SK-N-SH treated with all-trans-retinoic acid at 6 μM for 48 hours (cell line): ENCODE measurements around the gene TRAIP.

Experiments
- POU6F1 ChIP-seq: fragments of 250-450 bp; sonication (Bioruptor Pico); IDR thresholded peaks from 2 replicates; pipeline ENCODE4 v1.8.0; 2021; ENCODE audit warnings: low read depth, mild to moderate bottlenecking, moderate library complexity, borderline replicate concordance
- SNAI2 ChIP-seq: fragments of 250-450 bp; sonication (Bioruptor Pico); IDR thresholded peaks from 2 replicates; pipeline ENCODE4 v1.5.0; 2020; ENCODE audit warnings: mild to moderate bottlenecking, moderate library complexity
- TF ChIP-seq, protein P1 (sequence below): fragments of 250-450 bp; sonication (Bioruptor Pico); IDR thresholded peaks from 2 replicates; pipeline ENCODE4 v1.5.1; 2020; ENCODE audit warnings: low read depth, mild to moderate bottlenecking, moderate library complexity

DNA sequence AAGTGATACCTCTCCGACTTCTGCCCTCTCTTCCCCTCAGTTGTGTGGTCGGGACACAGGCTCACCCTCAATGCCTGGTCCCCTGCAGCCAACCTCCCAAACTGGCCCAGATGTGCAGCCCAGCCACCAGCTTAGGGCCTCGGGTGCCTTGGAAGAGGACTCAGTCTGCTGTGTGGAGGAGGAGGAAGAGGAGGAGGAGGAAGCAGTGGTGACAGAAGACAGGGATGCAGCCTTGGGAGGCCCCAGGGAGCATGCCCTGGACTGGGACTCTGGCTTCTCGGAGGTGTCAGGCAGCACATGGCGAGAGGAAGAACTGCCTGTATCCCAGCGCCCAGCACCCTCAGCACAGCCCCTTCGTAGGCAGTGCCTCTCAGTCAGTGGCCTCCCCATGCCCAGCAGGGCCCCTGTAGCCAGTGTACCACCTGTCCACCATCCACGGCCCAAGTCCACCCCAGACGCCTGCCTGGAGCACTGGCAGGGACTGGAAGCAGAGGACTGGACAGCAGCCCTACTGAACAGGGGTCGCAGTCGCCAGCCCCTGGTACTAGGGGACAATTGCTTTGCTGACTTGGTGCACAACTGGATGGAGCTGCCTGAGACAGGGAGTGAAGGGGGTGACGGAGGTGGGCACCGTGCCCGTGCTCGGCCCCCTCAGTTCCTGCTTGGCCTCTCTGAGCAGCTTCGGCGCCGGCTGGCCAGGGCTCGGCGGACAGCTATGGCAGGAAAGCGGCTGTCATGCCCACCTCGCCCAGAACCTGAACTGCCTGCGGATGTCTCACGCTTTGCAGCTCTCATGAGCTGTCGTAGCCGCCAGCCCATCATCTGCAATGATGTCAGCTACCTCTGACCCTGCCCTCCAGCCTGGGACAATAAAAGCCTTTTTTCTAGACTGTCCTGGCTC, 52.0 kb downstream of the TRAIP start:
- TF ChIP-seq SNAI2 (CRISPR knock-in tag), result no peak
- TF ChIP-seq, protein P1, sequence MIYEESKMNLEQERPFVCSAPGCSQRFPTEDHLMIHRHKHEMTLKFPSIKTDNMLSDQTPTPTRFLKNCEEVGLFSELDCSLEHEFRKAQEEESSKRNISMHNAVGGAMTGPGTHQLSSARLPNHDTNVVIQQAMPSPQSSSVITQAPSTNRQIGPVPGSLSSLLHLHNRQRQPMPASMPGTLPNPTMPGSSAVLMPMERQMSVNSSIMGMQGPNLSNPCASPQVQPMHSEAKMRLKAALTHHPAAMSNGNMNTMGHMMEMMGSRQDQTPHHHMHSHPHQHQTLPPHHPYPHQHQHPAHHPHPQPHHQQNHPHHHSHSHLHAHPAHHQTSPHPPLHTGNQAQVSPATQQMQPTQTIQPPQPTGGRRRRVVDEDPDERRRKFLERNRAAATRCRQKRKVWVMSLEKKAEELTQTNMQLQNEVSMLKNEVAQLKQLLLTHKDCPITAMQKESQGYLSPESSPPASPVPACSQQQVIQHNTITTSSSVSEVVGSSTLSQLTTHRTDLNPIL (CRISPR knock-in tag), result no peak
- TF ChIP-seq POU6F1 (CRISPR knock-in tag), result no peak
